ENCODE results near the gene ACOT6.

The ACOT6 gene

GRCh38 chr14:73591690-73592449 is 20.4 kb upstream of the ACOT6 start, which contains the start of gene ACOT4:
Gene ACOT4, plus strand, starts transcription at chr14:73591873. Its CDS starts 87 bp downstream, at chr14:73591960.
- H3K4me3 ChIP-seq (replicated peaks; ENCODE audit: low read depth, low read length): peak within 1 kb of the TSS; percentile 49
- TF ChIP-seq, protein P1, sequence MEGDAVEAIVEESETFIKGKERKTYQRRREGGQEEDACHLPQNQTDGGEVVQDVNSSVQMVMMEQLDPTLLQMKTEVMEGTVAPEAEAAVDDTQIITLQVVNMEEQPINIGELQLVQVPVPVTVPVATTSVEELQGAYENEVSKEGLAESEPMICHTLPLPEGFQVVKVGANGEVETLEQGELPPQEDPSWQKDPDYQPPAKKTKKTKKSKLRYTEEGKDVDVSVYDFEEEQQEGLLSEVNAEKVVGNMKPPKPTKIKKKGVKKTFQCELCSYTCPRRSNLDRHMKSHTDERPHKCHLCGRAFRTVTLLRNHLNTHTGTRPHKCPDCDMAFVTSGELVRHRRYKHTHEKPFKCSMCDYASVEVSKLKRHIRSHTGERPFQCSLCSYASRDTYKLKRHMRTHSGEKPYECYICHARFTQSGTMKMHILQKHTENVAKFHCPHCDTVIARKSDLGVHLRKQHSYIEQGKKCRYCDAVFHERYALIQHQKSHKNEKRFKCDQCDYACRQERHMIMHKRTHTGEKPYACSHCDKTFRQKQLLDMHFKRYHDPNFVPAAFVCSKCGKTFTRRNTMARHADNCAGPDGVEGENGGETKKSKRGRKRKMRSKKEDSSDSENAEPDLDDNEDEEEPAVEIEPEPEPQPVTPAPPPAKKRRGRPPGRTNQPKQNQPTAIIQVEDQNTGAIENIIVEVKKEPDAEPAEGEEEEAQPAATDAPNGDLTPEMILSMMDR (IDR thresholded peaks at IDR 0.05; ENCODE audit: low read length, missing control alignments): no peak
- DNase-seq (ENCODE audit: low read depth): peak; percentile 25

- TF ChIP-seq, protein P1 (IDR thresholded peaks at IDR 0.05; ENCODE audit: low read length, missing control alignments): no peak
Measured at GRCh38 chr14:73594491-73594890, 17.8 kb upstream of the ACOT6 start.

DNA sequence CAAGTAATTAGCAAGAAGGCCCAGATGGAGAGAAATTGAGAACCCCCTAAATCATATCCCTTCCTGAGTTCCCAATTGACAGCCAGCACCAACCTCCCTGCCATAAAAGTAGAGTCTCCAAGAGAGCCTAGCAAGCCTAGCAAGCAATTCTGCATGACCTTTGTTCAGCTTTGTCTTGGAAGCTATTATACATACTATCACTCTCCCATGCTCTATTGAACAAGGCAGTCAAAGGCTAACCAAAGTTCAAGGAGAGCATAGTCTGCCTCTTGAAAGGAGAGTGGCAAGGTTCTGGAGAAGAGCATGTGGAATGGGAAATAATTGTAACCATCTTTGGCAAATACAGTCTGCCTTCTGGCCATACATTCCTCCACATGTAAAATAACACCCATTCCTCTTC is 12.8 kb upstream of the ACOT6 start:
- TF ChIP-seq, protein P1 (IDR thresholded peaks at IDR 0.05; ENCODE audit: low read length, missing control alignments): no peak
- H3K4me3 ChIP-seq (replicated peaks; ENCODE audit: low read depth, low read length): no peak overlapping the region
- DNase-seq (ENCODE audit: low read depth): no peak

More at GRCh38 chr14:73594491-73594890, 17.8 kb upstream of the ACOT6 start:
- H3K4me3 ChIP-seq (replicated peaks; ENCODE audit: low read depth, low read length): no peak overlapping the region
- no peak for DNase-seq (ENCODE audit: low read depth)

- DNase-seq (ENCODE audit: low read depth): no peak
- TF ChIP-seq, protein P1 (IDR thresholded peaks at IDR 0.05; ENCODE audit: low read length, missing control alignments): no peak
- H3K4me3 ChIP-seq (replicated peaks; ENCODE audit: low read depth, low read length): no peak overlapping the region
Measured at GRCh38 chr14:73602994-73603393, 9.3 kb upstream of the ACOT6 start.

GRCh38 chr14:73606271-73606670 is 6.0 kb upstream of the ACOT6 start:
- DNase-seq (ENCODE audit: low read depth): no peak
- TF ChIP-seq, protein P1 (IDR thresholded peaks at IDR 0.05; ENCODE audit: low read length, missing control alignments): no peak
- no peak overlapping the region for H3K4me3 ChIP-seq (replicated peaks; ENCODE audit: low read depth, low read length)

- no peak for DNase-seq (ENCODE audit: low read depth)
- H3K4me3 ChIP-seq (replicated peaks; ENCODE audit: low read depth, low read length): no peak overlapping the region
- TF ChIP-seq, protein P1 (IDR thresholded peaks at IDR 0.05; ENCODE audit: low read length, missing control alignments): no peak
Measured at GRCh38 chr14:73607241-73607640, 5.1 kb upstream of the ACOT6 start.

DNA sequence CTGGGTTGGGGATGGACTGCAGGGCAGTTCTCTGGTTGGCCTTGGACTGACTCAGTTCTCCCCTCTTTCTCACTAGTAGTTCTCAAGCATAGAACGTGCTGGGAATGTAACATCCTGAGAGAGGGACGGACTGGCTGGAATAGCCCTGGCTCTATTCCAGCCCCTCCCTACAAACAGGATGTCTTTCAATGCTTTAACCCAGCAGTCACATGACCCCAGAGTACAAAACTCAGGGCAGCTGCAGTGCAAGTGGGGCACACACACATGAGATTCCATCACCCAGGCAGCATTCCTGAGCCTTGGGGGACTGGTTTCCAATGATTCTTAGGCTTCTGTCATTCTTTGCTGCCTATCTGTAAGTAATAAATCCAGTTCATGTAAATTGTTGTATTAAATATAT is 1.6 kb upstream of the ACOT6 start:
- H3K4me3 ChIP-seq (replicated peaks; ENCODE audit: low read depth, low read length): no peak overlapping the region
- TF ChIP-seq, protein P1 (IDR thresholded peaks at IDR 0.05; ENCODE audit: low read length, missing control alignments): no peak
- DNase-seq (ENCODE audit: low read depth): peak; percentile 58
